ENCODE results near the gene SLC1A2. TPM values are rescaled to one million over a fixed set of nuclear protein-coding genes. Genes with fewer than 3 reads are reported as not detected.

Gene SLC1A2
- total and polyA plus RNA-seq, 2 of the 4 experiments (the other 2 are of a cell fraction) = 0.15 to 0.54 TPM

DNA sequence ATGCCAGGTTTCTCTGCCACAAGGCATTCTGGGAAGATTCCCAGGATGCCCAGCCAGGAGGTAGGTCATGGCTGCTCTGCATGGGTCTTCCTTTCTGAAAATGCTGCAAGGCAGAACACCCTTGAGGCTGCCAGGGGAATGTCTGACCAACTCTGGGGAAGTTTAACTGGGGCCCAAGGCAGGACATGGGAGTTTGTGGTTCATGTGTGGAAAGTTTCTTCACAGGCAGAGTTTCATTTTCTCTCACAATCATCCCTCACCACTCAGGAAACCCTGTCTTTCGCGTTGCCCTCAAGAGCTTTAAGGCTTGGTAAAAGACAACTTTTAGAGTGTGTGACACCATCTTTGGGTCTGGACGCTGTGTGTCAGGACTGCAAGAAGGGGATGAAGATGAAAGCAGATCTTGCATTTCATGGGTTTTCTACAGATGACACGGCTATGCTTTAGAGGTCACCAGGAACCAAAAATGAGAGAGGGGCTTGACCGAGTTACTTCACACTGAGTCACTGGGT, 146.9 kb downstream of the SLC1A2 start:
- Histone ChIP-seq H2BK120ac (ENCODE audit: low read depth, low read length) (no peak overlapping the region; the same call in 1 of the 2 replicates), H3K79me1 (ENCODE audit: low read depth in 1 of 2, low read length in 2 of 2) (peaks cover 0 to 3% of the 10 kb centered on the region in 2 experiments; a peak in 1 of 4 replicates), H3K14ac (replicated peaks; ENCODE audit: low read depth, low read length) (peak overlapping the region; percentile 44; the same call in 1 of the 2 replicates), H3K9me3 (ENCODE audit: control insufficient read depth, insufficient read depth, low read length) (no peaks in the 10 kb centered on the region), H3K27me3 (ENCODE audit: control insufficient read depth, insufficient read depth, low read length) (no peaks in the 10 kb centered on the region), H3K56ac (ENCODE audit: extremely low read depth, insufficient read depth, low read length) (no peak overlapping the region), H4K5ac (ENCODE audit: low read depth, low read length) (no peak overlapping the region), H4K91ac (ENCODE audit: insufficient read depth, low read depth, low read length) (no peak overlapping the region; the same call in 1 of the 2 replicates), H4K8ac (ENCODE audit: low read depth in 2 of 2, low read length in 2 of 2) (no peak overlapping the region), H2BK20ac (ENCODE audit: low read depth, low read length) (no peak overlapping the region; the same call in 1 of the 2 replicates), H3K23ac (ENCODE audit: low read depth, low read length) (no peak overlapping the region), H4K20me1 (ENCODE audit: insufficient read depth, low read length) (no peaks in the 10 kb centered on the region), H2AK9ac (replicated peaks; ENCODE audit: low read depth, low read length, poor library complexity) (no peak overlapping the region), H2AFZ (replicated peaks; ENCODE audit: low read length, poor library complexity) (no peak overlapping the region), H3K4me1 (ENCODE audit: control insufficient read depth, insufficient read depth, low read length) (peaks cover 4% of the 10 kb centered on the region; the same call in 1 of the 2 replicates), H3K4me3 (ENCODE audit: insufficient read depth, low read depth, low read length) (no peak overlapping the region), H3K4ac (ENCODE audit: low read depth, low read length) (no peak overlapping the region), H3K18ac (ENCODE audit: low read depth, low read length) (no peak overlapping the region), H3K27ac (ENCODE audit: insufficient read depth, low read length) (no peak overlapping the region), H2AK5ac (ENCODE audit: low read depth, low read length) (peak overlapping the region; percentile 53; the same call in 1 of the 2 replicates), H3K4me2 (ENCODE audit: low read depth, low read length) (no peak overlapping the region), H2BK5ac (ENCODE audit: low read depth, low read length, poor library complexity, severe bottlenecking) (no peak overlapping the region), H3K9me1 (ENCODE audit: insufficient read depth, low read length) (0 out of 2 replicates have a peak, but pooled peaks cover 3% of the 10 kb centered on the region), H3K36me3 (ENCODE audit: control insufficient read depth, insufficient read depth, low read length) (no peaks in the 10 kb centered on the region), H2BK15ac (ENCODE audit: low read depth, low read length) (0 out of 3 replicates have a peak overlapping the region, but pooled peaks have one; percentile 42), H3K9ac (ENCODE audit: low read depth, low read length) (no peak overlapping the region)
- no TSS peak for BruUV-seq (replicated peaks)
- ATAC-seq (ENCODE audit: low read depth) = no peak
- intact Hi-C loops (cut with micrococcal nuclease) = no loop called here
- dilution Hi-C loops (cut with HindIII; ENCODE audit: low sequenced_read_pairs, unreplicated experiment) = no loop called here
- WGBS, 2 experiments (ENCODE audit: extremely low coverage in 2 of 2, insufficient read length in 1 of 2) = 100% methylated on average over 2 of the region's 5 CpGs; no CpG with 5 or more reads in 1 of the 2 experiments
- no peak for DNase-seq
- ChIA-PET POLR2A (ENCODE audit: unreplicated experiment) (no interaction called here), CTCF (no interaction called here)
- TF ChIP-seq BHLHE40 (IDR thresholded peaks at IDR 0.05; ENCODE audit: low read depth, low read length) (no peak), POLR2A (IDR thresholded peaks at IDR 0.05; ENCODE audit: low read depth, low read length) (no peak), RAD21 (IDR thresholded peaks at IDR 0.05; ENCODE audit: low read length) (no peak), MXI1 (IDR thresholded peaks at IDR 0.05; ENCODE audit: borderline replicate concordance, low read depth, low read length) (no peak), RFX5 (IDR thresholded peaks at IDR 0.05; ENCODE audit: low read depth, low read length) (no peak), MAZ (IDR thresholded peaks at IDR 0.05; ENCODE audit: borderline replicate concordance, low read depth, low read length) (no peak)
- TF ChIP-seq, protein P1, sequence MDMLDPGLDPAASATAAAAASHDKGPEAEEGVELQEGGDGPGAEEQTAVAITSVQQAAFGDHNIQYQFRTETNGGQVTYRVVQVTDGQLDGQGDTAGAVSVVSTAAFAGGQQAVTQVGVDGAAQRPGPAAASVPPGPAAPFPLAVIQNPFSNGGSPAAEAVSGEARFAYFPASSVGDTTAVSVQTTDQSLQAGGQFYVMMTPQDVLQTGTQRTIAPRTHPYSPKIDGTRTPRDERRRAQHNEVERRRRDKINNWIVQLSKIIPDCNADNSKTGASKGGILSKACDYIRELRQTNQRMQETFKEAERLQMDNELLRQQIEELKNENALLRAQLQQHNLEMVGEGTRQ (IDR thresholded peaks at IDR 0.05; ENCODE audit: low read depth, low read length) = no peak
- TF ChIP-seq, protein P2, sequence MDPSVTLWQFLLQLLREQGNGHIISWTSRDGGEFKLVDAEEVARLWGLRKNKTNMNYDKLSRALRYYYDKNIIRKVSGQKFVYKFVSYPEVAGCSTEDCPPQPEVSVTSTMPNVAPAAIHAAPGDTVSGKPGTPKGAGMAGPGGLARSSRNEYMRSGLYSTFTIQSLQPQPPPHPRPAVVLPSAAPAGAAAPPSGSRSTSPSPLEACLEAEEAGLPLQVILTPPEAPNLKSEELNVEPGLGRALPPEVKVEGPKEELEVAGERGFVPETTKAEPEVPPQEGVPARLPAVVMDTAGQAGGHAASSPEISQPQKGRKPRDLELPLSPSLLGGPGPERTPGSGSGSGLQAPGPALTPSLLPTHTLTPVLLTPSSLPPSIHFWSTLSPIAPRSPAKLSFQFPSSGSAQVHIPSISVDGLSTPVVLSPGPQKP (IDR thresholded peaks at IDR 0.05; ENCODE audit: borderline replicate concordance, low read depth, low read length) = no peak
- in situ Hi-C loops (cut with MboI; ENCODE audit: low sequenced_read_pairs) = no loop called here

All from IMR-90 (cell line).